ENCODE measurements around the gene DYNC1H1.

GRCh38 chr14:101953151-101953550 lies 11.2 kb upstream of the DYNC1H1 start:
- TF ChIP-seq CTCF (conservative IDR thresholded peaks at IDR 0.05; ENCODE audit: low read depth, low read length): no peak
- no peak for TF ChIP-seq EZH2 (IDR thresholded peaks at IDR 0.05; ENCODE audit: low read length, unreplicated experiment)
- no peak for TF ChIP-seq EZH2phosphoT487 (IDR thresholded peaks at IDR 0.05; ENCODE audit: borderline replicate concordance, low read length)
